NOMO-1 treated with DMSO at 0.1 percent for 48 hours (cell line): ENCODE data around the gene CNPY1.

ENCODE experiments used
- DNase-seq: peaks from one replicate; lab custom pipeline; 2025; ENCODE audit not compliant: unreplicated experiment; lab: John Stamatoyannopoulos, UW

The CNPY1 gene

DNA sequence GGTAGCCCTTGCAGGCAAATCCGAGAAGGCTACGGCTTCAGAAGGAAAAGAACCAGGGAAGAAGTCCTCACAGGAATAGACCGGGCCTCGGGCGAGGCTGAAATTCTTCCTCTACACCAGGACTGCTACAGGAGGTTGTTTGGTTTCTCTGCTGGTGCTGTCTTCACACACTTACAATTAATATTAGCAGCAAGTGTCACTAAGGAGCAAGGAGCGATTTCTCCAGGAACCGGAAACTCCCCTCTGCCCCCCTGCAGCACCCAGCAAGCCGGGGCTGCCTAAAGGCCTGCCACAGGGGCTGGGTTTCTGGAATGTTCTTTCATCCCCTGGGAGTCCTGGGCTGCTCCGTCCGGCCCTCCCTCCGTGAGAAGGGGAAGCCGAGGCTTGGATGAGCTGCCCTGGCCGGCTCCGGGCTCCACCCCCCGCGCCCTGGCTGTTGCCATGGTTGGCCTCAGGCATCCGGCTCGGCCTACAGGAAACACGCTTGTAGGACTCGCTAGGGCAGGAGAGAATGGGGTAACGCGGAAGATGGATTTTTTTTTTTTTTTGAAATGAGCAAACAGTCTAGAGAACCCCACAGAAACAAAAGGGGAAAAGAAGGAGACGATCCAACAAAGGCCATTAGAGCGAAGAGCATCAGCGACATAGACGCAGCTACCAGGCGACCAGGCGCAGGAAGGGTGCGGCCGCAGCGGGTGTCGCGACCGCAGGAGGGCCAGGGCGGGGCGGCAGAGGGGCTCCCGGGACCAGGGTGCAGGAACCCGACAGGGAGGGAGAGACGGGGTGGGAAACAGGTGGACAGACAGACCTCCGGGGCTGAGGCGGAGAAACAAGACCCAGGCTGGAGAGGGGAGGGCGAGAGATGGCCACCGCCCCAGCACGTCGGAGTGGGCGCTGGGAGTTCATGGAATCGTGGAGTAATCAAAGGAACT is 55.4 kb downstream of the CNPY1 start:
- DNase-seq: no peak

DNA sequence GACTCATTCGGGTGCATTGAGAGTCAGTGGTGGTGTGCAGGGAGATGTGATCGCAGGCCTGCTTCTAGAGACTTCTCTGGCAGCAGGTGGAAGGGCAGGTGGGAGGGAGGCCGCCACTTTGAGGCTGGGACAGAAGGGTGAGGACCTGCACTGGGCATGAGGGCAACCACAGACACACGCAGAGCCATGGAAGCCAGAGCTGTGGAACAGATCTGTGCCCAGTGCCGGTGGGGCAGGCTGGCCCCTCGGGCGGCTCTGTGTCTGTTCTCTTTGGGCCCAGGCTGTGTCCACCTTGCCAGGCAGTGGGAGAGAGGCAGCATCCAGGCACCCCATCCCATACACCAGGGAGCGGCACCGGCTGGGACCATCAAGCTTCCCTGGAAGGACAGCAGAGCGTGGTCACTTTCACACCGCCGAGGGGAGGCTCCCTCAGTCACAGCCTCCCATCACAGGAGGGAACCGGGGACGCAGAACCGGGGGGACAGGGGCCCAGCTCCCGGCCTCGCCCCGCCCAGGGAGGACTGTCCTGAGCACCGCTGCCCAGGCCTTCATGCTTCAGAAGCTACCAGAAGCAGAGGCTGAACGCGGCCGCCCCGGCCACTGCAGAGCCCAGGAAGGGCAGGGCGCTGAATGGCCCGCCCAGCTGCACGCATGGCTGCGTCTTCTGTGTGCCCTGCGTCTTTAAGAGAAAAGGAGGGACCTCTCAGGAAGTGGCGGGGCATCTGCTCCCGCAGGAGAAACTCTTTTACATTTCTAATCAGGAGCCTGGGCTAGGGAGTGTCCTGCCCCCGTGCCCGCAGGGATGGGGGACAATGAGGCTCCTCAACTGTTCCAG is 56.3 kb downstream of the CNPY1 start:
- DNase-seq: no peak

- no peak for DNase-seq
Measured at GRCh38 chr7:155489158-155489840, 57.1 kb downstream of the CNPY1 start.

DNA sequence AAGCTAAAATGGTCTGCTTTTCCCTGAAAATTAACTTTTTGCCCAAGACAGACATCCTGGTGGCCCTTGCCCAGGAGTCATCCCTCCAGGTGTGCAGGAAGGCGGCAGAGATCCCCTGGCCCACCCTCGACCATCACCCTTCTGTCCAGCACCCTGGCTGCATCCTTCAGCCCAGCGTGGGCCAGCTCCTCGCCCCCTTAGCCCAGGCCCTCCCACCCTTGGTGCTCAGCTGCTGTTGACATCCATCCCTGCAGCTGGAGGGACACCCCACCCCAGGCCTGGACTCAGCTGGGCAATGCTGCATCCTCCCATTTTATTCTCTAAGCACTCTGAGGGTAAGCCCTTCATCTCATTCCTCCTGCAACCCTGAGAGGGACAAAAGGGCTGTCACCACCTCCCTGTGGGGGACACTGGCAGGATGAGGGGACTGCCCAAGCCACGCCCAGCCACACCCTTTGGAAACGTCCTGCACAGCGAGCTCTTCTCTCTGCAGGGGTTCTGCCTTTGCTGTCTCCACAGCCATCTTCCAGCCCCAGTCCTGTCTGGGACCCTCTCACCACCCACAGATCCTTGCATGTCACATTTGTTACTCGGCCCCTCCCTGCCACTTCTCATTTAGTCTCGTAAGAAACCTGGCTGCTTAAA is 57.8 kb downstream of the CNPY1 start:
- DNase-seq: no peak

- DNase-seq: no peak
Measured at GRCh38 chr7:155487509-155488482, 58.6 kb downstream of the CNPY1 start.

DNA sequence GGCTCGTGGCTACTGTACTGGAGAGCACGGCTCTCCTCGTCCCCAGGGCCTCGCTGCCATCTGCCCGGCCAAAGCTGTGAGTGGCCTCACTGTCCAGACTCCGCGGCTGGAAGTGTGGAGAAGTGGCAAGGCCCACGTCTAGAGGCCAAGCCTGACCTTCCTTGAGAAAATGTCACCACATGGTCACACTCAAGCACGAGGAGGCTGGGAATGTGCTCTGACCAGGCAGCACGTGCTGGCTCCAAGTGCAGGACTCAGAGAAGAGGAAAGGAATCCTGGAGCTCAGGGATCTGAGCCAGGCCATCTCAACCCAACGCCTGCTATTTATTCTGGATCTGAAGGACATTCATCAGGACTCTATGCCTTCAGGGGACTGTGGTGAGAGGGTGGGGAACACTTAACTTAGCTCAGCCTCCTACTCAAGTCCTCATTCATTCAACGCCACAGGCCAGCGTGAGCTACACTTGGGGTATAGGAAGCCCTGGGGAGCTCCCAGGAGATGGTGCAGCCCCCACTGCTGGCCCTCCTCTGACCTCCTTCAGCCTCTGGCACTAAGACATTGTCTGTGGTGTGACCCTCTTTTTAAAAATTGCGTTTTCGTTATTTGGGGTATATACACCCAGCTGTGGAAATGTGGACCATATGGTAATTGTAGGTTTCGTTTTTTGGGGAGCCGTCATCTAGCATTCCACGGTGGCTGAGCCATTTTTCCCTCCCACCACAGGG is 59.4 kb downstream of the CNPY1 start:
- no peak for DNase-seq

GRCh38 chr7:155484483-155485399 is 61.6 kb downstream of the CNPY1 start:
- DNase-seq: no peak

DNA sequence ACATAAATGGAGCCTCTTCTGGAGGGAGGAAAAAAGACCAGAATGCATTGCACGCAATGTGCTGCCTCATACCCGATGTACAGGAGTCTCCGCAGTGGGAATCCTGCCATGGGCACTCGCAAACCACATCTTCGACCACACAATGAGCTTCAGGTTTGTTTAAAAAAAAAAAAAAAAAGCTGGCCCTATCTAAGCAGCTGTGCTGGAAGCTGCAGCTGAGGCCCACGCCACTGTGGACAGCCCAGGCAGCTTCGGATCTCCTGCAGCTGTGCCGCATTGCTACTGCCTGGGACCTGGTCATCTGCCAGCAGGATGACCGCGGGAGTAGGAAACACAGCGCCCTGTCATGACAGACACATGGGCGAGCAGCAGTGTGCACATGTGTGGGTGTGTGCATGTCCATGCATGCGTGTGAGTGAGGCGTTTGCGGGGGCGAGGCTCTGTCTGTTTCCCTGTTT is 62.5 kb downstream of the CNPY1 start:
- DNase-seq: no peak

DNA sequence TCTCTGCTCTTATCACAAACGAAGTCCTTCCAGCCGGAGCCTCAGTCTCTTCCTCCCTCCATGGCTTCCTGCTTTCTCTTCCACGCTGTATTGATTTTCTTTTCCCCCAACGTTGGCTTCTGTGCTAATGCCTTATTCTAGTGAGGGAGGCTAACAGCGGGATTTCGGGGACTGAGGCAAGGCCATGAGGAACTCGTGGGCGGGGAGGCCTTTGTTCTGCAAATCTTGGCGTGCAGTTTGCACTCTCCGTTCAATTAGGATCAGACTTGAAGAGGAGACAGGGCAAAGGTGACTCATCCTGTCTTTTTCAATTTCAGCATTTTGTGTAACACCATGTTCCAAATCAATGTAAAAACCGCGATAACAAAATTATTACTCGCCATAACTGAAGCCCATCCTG is 63.1 kb downstream of the CNPY1 start:
- no peak for DNase-seq

- no peak for DNase-seq
Measured at GRCh38 chr7:155482511-155483183, 63.7 kb downstream of the CNPY1 start.

DNA sequence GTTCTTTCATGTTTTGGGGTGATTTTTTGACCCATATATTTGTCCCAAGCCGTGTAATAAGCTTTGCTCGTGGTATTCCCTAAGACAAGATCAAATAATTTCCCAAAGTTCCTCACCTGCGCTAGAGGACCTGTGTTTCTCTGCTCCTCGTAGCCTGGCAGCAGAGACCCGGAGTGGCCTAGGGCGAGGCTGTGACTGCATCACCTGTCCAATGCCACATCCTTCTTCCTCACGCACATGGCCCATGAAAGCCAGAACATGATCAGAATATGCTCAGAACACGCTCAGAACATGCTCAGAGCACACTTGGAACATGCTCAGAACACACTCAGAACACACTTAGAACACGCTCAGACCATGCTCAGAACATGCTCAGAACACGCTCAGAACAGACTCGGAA is 64.6 kb downstream of the CNPY1 start:
- no peak for DNase-seq

- DNase-seq: no peak
Measured at GRCh38 chr7:155477476-155477875, 68.9 kb downstream of the CNPY1 start.

GRCh38 chr7:155471718-155472117 is 74.6 kb downstream of the CNPY1 start:
- DNase-seq: no peak

DNA sequence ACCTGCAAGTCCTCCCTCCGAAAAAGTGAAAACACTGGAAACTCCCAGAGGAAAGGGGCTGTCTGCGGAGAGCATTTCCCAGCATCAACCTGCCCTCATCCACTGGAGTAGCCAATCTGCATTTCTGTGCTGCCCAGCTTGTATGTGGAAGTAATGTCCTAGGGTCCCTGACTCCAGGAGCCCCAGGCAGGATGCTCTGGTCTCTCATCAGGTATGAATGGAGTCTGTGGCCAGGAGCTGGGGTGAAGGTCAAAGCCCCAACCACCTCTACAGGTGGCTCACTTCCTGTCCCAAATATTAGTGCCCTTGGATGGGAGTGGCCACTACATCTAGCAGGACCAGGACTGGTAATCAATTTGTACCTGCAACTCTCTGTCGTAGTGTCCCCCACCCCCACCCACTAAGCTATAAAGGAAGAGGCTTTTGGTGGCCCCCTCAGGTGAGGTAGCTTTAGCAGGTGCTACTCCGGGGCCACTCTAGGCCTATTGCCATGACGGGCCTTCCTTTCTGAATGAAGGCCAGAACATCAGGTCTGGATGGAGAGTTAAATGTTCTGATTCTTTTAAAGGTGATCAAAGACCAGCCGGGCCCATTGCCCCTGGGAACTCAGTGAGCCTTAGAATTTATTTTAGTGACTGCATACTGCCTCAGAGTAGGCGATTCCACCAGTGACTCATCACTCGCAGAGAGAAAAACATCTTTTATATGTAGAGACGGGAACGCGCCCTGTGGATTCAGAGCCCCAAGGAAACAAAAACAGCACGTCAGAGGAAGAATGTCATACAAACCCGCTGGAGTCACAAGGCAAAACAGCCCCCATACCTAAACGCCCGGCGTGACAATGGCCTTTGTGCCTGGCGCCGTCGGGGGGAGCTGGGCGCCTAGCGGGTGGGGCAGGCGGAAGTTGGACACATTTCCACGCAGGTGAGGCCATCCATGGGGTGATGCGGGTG is 75.4 kb downstream of the CNPY1 start:
- DNase-seq: no peak

GRCh38 chr7:155470186-155470487 is 76.2 kb downstream of the CNPY1 start:
- DNase-seq: no peak
